Measurements from ENCODE around the gene HYLS1.
A peak's percentile ranks its signal among the peaks of the same experiment; 100 is the strongest.
"Not testable (repeated sequence)": the region's sequence is repeated elsewhere in the genome, so short reads cannot be mapped to it uniquely, and the experiment has no call there.

The HYLS1 gene

GRCh38 chr11:125902927-125903710, 15.7 kb downstream of the HYLS1 start, which contains the start of gene PUS3:
PUS3 (minus strand) TSS chr11:125903206; CDS start chr11:125896284, 6,922 bp downstream.
- peak; percentile 27 to 96 (median 81) for DNase-seq

- peak in 48 of 56 donors; percentile 17 to 86 (median 54) for DNase-seq
Measured at GRCh38 chr11:125903711-125904659, 16.5 kb downstream of the HYLS1 start, which contains the start of gene DDX25. DDX25 (plus strand) TSS chr11:125904508; CDS start chr11:125904518, 10 bp downstream.

GRCh38 chr11:125904678-125905077, 17.2 kb downstream of the HYLS1 start:
- peak in 1 of 56 donors; percentile 30 for DNase-seq

- no peak for DNase-seq
Measured at GRCh38 chr11:125910226-125910849, 22.9 kb downstream of the HYLS1 start.

GRCh38 chr11:125914601-125915000, 27.1 kb downstream of the HYLS1 start:
- DNase-seq = not testable (repeated sequence)

- no peak for DNase-seq
Measured at GRCh38 chr11:125916683-125917347, 29.3 kb downstream of the HYLS1 start.

- no peak for DNase-seq
Measured at GRCh38 chr11:125918140-125918840, 30.8 kb downstream of the HYLS1 start.

GRCh38 chr11:125921042-125921441, 33.6 kb downstream of the HYLS1 start:
- no peak for DNase-seq

GRCh38 chr11:125922156-125922555, 34.7 kb downstream of the HYLS1 start:
- no peak for DNase-seq

- DNase-seq = peak in 39 of 56 donors; percentile 5 to 83 (median 37)
Measured at GRCh38 chr11:125923012-125923579, 35.6 kb downstream of the HYLS1 start.

- DNase-seq = no peak
Measured at GRCh38 chr11:125923633-125924032, 36.2 kb downstream of the HYLS1 start.

- DNase-seq = no peak
Measured at GRCh38 chr11:125924384-125925007, 37.0 kb downstream of the HYLS1 start.

- no peak for DNase-seq
Measured at GRCh38 chr11:125925247-125925740, 37.8 kb downstream of the HYLS1 start.

- DNase-seq = no peak
Measured at GRCh38 chr11:125925804-125926203, 38.3 kb downstream of the HYLS1 start.

GRCh38 chr11:125926682-125927081, 39.2 kb downstream of the HYLS1 start:
- no peak for DNase-seq

- DNase-seq = peak in 4 of 56 donors; percentile 8 to 41 (median 26)
Measured at GRCh38 chr11:125929445-125930075, 42.1 kb downstream of the HYLS1 start.

GRCh38 chr11:125930076-125930450, 42.6 kb downstream of the HYLS1 start:
- DNase-seq = no peak

- no peak for DNase-seq
Measured at GRCh38 chr11:125931116-125931515, 43.6 kb downstream of the HYLS1 start.

- no peak for DNase-seq
Measured at GRCh38 chr11:125931668-125932067, 44.2 kb downstream of the HYLS1 start.
